NCI-H2227 (cell line): ENCODE measurements around the gene CREBL2.

Experiments used
- DNase-seq: peaks from one replicate; lab custom pipeline; 2025; ENCODE audit not compliant: unreplicated experiment; lab: John Stamatoyannopoulos, UW

The CREBL2 gene

DNA sequence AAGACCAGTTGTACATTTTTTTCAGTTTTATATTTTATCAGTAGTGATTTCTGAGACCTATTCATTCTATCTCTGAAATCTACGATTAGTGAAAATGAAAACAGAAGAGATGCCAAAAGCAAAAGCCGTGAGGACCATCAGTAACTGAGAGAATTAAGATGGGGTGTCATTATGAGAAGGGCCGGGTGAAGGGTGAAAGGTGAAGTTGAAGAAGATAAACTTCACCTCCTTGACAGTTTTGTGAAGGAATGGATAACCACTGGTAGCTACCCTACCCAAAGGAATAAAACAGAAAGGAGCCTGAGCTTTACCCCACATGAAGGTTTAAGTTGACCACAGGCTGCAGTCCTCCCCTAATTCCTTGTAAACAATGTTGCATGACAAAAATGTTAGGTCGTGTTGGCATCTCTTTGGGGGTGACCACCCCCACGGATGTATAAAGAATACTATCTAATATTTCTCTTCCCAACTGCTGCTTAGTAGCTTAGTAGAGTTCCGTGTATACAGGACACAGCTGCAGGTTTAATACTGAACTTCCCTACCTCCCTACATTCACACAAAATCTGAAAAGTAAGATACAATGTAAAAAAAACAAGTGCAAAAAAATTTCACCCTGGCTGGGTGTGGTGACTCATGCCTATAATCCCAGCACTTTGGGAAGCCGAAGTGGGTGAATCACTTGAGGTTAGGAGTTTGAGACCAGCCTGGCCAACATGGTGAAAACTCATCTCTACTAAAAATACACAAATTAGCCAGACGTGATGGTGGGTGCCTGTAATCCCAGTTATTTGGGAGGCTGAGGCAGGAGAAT is 60.4 kb downstream of the CREBL2 start:
- DNase-seq: no peak

DNA sequence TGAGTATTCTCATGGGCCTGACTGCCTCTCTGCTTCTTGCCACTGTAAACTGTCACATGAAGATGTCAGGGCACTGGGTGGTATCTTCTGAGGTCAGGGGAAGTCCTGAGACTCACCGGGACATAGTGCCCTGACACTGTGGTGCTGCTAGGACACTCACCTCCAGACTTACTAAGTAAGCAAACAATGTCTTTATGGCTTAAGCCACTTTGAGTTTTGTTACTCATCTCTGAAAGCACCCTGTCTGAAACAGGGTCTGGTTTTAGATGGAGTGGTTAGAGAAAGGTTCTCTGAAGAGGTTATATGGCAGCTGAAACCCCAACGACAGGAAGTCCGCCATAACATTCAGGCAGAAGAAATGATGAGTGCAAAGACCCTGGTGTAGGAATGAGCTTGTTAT is 61.6 kb downstream of the CREBL2 start:
- no peak for DNase-seq

DNA sequence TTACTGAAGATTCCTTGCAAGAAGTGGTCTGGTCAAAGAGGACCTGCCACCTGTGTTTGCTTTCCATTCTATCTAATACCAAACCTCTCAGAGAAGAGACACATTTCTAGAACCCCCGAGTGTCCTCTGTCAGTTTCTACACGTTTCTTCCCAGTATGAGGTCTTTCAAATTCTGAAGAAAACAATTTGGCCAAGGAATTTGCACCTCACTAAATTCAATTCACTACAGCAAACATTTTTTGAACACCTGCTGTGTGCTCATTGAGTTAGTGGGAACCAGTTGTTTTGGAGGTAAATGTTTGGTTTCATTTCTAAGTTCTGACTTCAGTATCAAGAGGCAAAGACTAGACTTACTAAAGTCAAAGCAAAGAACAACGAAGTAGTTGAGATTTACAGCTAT is 64.9 kb downstream of the CREBL2 start:
- DNase-seq: no peak

DNA sequence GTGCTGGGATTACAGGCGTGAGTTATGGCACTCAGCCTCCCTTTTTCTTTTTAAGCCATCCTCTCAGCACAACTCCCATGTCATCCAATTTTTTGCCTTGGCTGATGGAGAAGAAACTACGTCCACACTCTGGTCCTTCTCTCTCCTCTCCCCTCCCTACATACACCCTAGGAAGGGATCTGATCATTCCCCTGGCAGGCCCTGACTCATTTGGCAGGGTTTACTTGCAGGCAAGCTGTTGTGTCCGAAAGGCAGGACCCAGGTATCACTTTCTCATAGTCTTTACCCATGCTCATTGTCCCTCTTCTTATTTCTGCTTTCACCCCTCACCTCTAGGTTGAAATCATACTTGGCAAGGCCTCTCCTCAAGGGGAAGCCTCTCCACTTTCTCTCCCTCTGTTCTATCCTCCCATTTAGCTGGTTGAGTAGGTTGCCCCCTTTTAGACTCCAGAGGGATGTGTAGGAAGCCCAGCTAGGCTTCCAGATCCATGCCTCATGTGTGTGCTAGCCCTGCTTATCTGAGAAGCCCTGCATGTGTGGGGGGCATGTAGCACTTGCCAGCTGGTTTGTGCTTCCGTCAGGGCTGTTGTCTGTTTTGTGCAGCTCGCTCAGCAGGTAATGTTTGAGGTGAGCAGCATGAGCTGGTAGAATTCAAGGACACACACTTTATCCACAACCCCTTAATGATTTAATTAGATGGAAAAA is 69.5 kb downstream of the CREBL2 start:
- DNase-seq: no peak

- no peak for DNase-seq
Observed at GRCh38 chr12:12682284-12682683, 70.6 kb downstream of the CREBL2 start.

- DNase-seq: no peak
Observed at GRCh38 chr12:12683136-12683697, 71.5 kb downstream of the CREBL2 start.

- DNase-seq: no peak
Observed at GRCh38 chr12:12683725-12684124, 72.0 kb downstream of the CREBL2 start.

DNA sequence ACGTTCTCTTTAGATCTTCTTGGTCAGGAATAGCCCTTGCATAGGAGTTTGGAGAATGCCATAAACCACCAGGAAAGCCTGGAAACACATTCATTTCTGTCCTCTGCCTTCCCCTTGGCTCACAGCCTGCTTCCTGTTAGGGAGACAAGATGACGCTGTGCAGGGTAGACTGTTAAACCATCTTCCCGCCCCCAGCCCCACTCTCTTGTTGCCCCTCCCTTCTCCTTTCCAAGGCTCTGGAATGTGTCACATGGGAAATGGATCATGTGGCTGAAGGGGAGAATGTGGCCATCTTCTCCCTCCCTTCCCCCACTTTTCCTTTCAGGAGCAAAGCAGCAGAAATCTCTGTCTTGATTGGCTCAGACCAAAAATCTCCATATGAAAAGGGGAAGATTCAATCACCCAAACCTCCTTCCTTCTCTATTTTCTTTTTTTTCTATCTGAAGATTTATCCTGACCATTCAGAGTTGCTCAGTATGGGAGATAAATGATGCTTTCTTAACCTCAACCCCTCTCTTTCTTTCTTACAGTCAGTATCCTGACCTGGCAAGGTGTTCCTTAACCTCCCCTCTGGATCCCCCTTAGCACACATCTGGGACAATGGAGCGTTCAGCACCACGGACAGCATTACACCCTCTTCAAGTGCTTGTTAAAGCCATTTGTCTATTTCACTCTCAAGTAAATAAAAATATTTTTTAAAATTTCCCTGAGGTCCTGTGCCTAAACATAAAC is 72.9 kb downstream of the CREBL2 start:
- peak; percentile 96 for DNase-seq

GRCh38 chr12:12685305-12685704 is 73.6 kb downstream of the CREBL2 start:
- DNase-seq: peak; percentile 85

- no peak for DNase-seq
Observed at GRCh38 chr12:12686472-12686871, 74.8 kb downstream of the CREBL2 start.

DNA sequence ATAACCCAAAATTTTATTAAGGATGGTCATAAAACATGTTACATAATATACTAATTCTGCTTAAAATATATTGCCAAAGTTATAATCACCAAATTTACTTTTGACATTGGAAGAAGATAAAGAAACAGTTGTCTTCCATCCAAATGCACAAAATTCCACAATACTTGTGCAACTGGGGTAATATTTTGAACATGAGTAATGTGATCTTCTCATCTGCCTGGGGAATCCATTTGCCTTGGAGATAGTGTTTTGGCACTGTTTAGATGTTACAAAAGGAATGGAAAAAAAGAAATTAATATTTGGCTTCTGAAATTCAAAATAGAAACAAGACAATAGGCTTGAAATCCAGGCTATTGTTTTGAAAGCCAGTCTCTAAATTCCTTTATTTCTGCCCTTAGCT is 75.2 kb downstream of the CREBL2 start:
- no peak for DNase-seq

- no peak for DNase-seq
Observed at GRCh38 chr12:12689647-12690300, 78.1 kb downstream of the CREBL2 start.

DNA sequence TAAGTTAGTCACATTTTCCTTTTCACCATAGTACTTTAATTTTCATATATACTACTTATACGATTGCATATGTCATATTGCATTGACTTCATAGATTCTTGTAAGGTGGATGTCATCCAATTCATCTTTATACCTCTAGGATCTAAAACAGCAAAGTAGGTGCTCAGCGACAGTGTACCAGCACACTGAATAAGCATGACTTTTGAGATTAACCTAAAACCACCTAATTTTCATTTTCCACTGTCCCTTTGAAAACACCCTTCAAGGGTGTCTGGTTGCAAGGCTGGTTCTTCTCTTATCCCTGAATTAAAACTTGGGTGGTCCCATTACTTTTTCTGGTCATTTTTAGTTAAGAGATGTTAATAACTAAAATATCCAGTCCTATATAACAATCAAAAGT is 79.9 kb downstream of the CREBL2 start:
- DNase-seq: no peak

DNA sequence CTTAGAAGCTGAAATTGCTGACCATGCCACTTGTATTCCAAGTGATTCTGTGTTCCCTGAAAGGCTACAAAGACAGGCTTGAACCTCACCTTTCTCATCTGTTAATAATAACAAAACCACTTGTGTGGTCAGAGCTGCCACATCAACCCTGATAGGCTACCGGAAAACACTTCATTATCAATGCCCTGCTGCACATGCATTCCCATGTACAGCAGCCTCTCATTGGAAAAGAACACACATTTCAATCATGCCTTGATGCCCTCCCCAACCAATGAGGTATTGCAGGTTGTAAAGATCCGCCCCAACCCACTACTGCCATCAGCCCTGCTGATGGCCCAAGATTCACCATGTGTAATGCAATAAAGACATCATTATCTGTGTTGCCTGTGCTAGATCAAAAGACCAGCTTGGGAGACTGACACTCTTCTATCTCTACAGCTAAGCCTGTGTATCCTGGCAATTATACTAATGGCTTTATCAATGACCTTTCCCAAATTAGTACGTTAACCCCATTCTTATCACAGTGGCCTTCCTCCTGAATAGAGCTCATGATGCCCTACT is 81.5 kb downstream of the CREBL2 start:
- DNase-seq: peak; percentile 77
